HepG2 (cell line): ENCODE data around the gene OLAH. TPM values are rescaled to one million over a fixed set of nuclear protein-coding genes. Genes with fewer than 3 reads are reported as not detected.

Experiments
- ATAC-seq: fragments of 200-7000 bp; cut with Tn5 transposase; 3 replicates; pipeline ENCODE4 v1.9.1; 2020; ENCODE audit warnings: mild to moderate bottlenecking, moderate library complexity
- BruUV-seq: library from RNA; stranded (reverse); fragments of 400-500 nt; replicated peaks from 2 replicates; lab custom pipeline; 2021; lab: Mats Ljungman, UMichigan
- CTCF ChIA-PET: fragments of 300-600 bp; formaldehyde crosslinking; extraction: SDS; loops from one replicate; lab custom pipeline; 2021; ENCODE audit warnings: low total read pairs, inconsistent platforms, low intra/inter-chr PET ratio; lab: Yijun Ruan, JAX
- POLR2A ChIA-PET: fragments of 350-600 bp; sonication (Branson Sonifier 250); formaldehyde crosslinking; loops from one replicate; lab custom pipeline; 2020; ENCODE audit warnings: antibody characterized with exemption, inconsistent platforms; lab: Yijun Ruan, JAX
- DNase-seq: peaks from one replicate; pipeline ENCODE4 v3.0.0-alpha.2; 2015; ENCODE audit warnings: low spot score
- FAIRE-seq: peaks from 3 replicates; lab custom pipeline; 2011; peaks lifted over from hg19 to GRCh38; lab: Jason Lieb, UNC
- H2AFZ ChIP-seq: one replicate; pipeline ENCODE4 v1.6.1; 2011; ENCODE audit warnings: low read length, inconsistent platforms
- H3K27ac ChIP-seq: fragments of 300-600 bp; 3 replicates; pipeline ENCODE4 v1.8.0; 2011; ENCODE audit warnings: mixed run types, mild to moderate bottlenecking, mixed read lengths, low read length, inconsistent platforms; ENCODE audit not compliant: insufficient read depth; ENCODE audit errors: extremely low read length
- H3K27me3 ChIP-seq, 2 experiments: fragments of 200-600 bp in 1 of 2; 2 replicates in 1 of 2; 3 replicates in 1 of 2; pipeline versions ENCODE4 v1.6.0 to v1.8.0; 2011; ENCODE audit warnings: low read length in 2 of 2, mild to moderate bottlenecking in 2 of 2, moderate library complexity in 2 of 2, inconsistent platforms in 1 of 2; ENCODE audit not compliant: insufficient read depth in 2 of 2, control insufficient read depth in 1 of 2
- H3K36me3 ChIP-seq, 2 experiments: fragments of 200-600 bp in 1 of 2; replicated peaks in 1 of 2; 2 replicates in 1 of 2; 3 replicates in 1 of 2; pipeline versions ENCODE4 v1.5.1 to v1.8.0; 2011; ENCODE audit warnings: low read length in 2 of 2, inconsistent platforms in 1 of 2; ENCODE audit not compliant: insufficient read depth in 2 of 2, control insufficient read depth in 1 of 2
- H3K4me1 ChIP-seq: 2 replicates; pipeline ENCODE4 v1.5.1; 2012; ENCODE audit warnings: low read length, inconsistent platforms; ENCODE audit not compliant: insufficient read depth
- H3K4me2 ChIP-seq: 2 replicates; pipeline ENCODE4 v1.6.0; 2011; ENCODE audit warnings: low read depth, low read length, inconsistent platforms
- H3K4me3 ChIP-seq, 3 experiments: fragments of 200-600 bp in 1 of 3; sonication (generic), shearing (Covaris generic) in 1 of 3; replicated peaks in 1 of 3; 2 replicates each; pipeline ENCODE4 v1.5.1; 2011 to 2016; ENCODE audit warnings: low read length in 3 of 3, inconsistent platforms in 2 of 3, low read depth in 2 of 3, mild to moderate bottlenecking in 2 of 3, control low read depth in 1 of 3, mixed read lengths in 1 of 3; ENCODE audit not compliant: insufficient read depth in 1 of 3
- H3K79me2 ChIP-seq: one replicate; pipeline ENCODE4 v1.6.1; 2011; ENCODE audit warnings: low read length, inconsistent platforms; ENCODE audit not compliant: insufficient read depth
- H3K9ac ChIP-seq: 2 replicates; pipeline ENCODE4 v1.6.0; 2011; ENCODE audit warnings: mild to moderate bottlenecking, low read depth, low read length, inconsistent platforms; ENCODE audit not compliant: insufficient read depth
- H3K9me3 ChIP-seq: 2 replicates; pipeline ENCODE4 v1.5.1; 2012; ENCODE audit warnings: mild to moderate bottlenecking, low read length
- H4K20me1 ChIP-seq: 2 replicates; pipeline ENCODE4 v1.6.0; 2011; ENCODE audit warnings: inconsistent platforms, mild to moderate bottlenecking, low read length, moderate library complexity; ENCODE audit not compliant: insufficient read depth
- ATF4 ChIP-seq, 2 experiments: fragments of 450-650 bp in 1 of 2; sonication (generic) in 1 of 2; formaldehyde crosslinking; IDR thresholded peaks; 2 replicates each; pipeline versions ENCODE4 v1.5.0 to v1.8.0; 2020 to 2022; ENCODE audit warnings: mild to moderate bottlenecking in 1 of 2, missing genetic modification reagents in 1 of 2
- ATF6 ChIP-seq: sonication (generic); formaldehyde crosslinking; conservative IDR thresholded peaks from 2 replicates; pipeline ENCODE4 v1.4.0; 2020; ENCODE audit warnings: missing genetic modification reagents
- CHCHD3 ChIP-seq: sonication (generic); formaldehyde crosslinking; IDR thresholded peaks from 2 replicates; pipeline ENCODE4 v1.8.0; 2022; ENCODE audit warnings: mild to moderate bottlenecking, missing genetic modification reagents, moderate library complexity
- CSRNP1 ChIP-seq: sonication (generic); formaldehyde crosslinking; IDR thresholded peaks from 2 replicates; pipeline ENCODE4 v1.8.1; 2023; ENCODE audit warnings: mild to moderate bottlenecking, missing genetic modification reagents
- EP300 ChIP-seq, 3 experiments: sonication (generic) in 1 of 3; formaldehyde crosslinking in 1 of 3; IDR thresholded peaks; 2 replicates each; pipeline versions ENCODE4 v1.5.1 to v1.6.1; 2011 to 2020; ENCODE audit warnings: low read depth in 2 of 3, low read length in 2 of 3, borderline replicate concordance in 1 of 3, improper control_type of control experiment in 1 of 3, mild to moderate bottlenecking in 1 of 3, missing genetic modification reagents in 1 of 3, moderate library complexity in 1 of 3
- FOXA3 ChIP-seq: IDR thresholded peaks from 2 replicates; pipeline ENCODE4 v1.6.1; 2016; ENCODE audit warnings: missing genetic modification reagents, missing compliant biosample characterization
- HNF4A ChIP-seq: sonication (generic); formaldehyde crosslinking; IDR thresholded peaks from 2 replicates; pipeline ENCODE4 v1.4.0; 2020; ENCODE audit warnings: missing genetic modification reagents
- IRF1 ChIP-seq: sonication (generic); formaldehyde crosslinking; IDR thresholded peaks from 2 replicates; pipeline ENCODE4 v1.4.0; 2020; ENCODE audit warnings: low read depth, mild to moderate bottlenecking, missing genetic modification reagents
- KAT8 ChIP-seq: IDR thresholded peaks from 2 replicates; pipeline ENCODE4 v1.6.1; 2016; ENCODE audit warnings: missing genetic modification reagents, missing compliant biosample characterization
- MLLT10 ChIP-seq: sonication (generic); formaldehyde crosslinking; IDR thresholded peaks from 2 replicates; pipeline ENCODE4 v1.4.0; 2020; ENCODE audit warnings: missing genetic modification reagents
- PHF21A ChIP-seq: sonication (generic); formaldehyde crosslinking; IDR thresholded peaks from 2 replicates; pipeline ENCODE4 v1.5.0; 2020; ENCODE audit warnings: mild to moderate bottlenecking, missing genetic modification reagents
- SAP130 ChIP-seq: IDR thresholded peaks from 2 replicates; pipeline ENCODE4 v1.6.1; 2016; ENCODE audit warnings: low read depth
- SMARCE1 ChIP-seq: fragments of 450-650 bp; IDR thresholded peaks from 2 replicates; pipeline ENCODE4 v1.6.1; 2017; ENCODE audit warnings: borderline replicate concordance
- TEAD3 ChIP-seq: optimal IDR thresholded peaks from 2 replicates; pipeline ENCODE3; 2016; ENCODE audit warnings: borderline replicate concordance
- YEATS4 ChIP-seq: sonication (generic); formaldehyde crosslinking; IDR thresholded peaks from 2 replicates; pipeline ENCODE4 v1.4.0; 2020; ENCODE audit warnings: missing genetic modification reagents, borderline replicate concordance
- ZMYM4 ChIP-seq: sonication (generic); formaldehyde crosslinking; IDR thresholded peaks from 2 replicates; pipeline ENCODE4 v1.8.1; 2023; ENCODE audit warnings: mild to moderate bottlenecking, missing genetic modification reagents
- ZNF451 ChIP-seq: sonication (generic); formaldehyde crosslinking; IDR thresholded peaks from 2 replicates; pipeline ENCODE4 v1.5.0; 2020; ENCODE audit warnings: mild to moderate bottlenecking, missing genetic modification reagents
- ZUFSP ChIP-seq: sonication (generic); formaldehyde crosslinking; IDR thresholded peaks from 2 replicates; pipeline ENCODE4 v1.9.0; 2021; ENCODE audit warnings: missing genetic modification reagents, mild to moderate bottlenecking, borderline replicate concordance
- WGBS: methylation state at CpG from one replicate; pipeline ENCODE4 v1.1.6; 2017; ENCODE audit warnings: low lambda C conversion rate; 5-methylcytosine and 5-hydroxymethylcytosine counted together
- in situ Hi-C: cut with HindIII; loops from 2 replicates; pipeline ENCODE4 v1.10.0; 2017; ENCODE audit warnings: low pct_unique_long_range_greater_than_20kb; ENCODE audit not compliant: extremely low pct_ligation_motif_present
- intact Hi-C: fragments of 100-400 bp; cut with micrococcal nuclease; formaldehyde crosslinking; loops from one replicate; pipeline ENCODE4 v1.10.0; 2022; ENCODE audit not compliant: unreplicated experiment
- polyA plus RNA-seq, 8 experiments: library from polyadenylated mRNA; depleted of rRNA in 3 of 8; stranded (reverse) in 7 of 8; unstranded in 1 of 8; fragments of >200 nt; fragmentation: Illumina TruSeq in 4 of 8; extraction: Trizol in 4 of 8; gene quantifications; 2 replicates each; pipeline versions ENCODE4 v1.2.1 to v1.2.3, GENCODE V29; 2011 to 2016; ENCODE audit warnings: low read depth in 4 of 8, missing spikeins in 1 of 8, mixed read lengths in 1 of 8; ENCODE audit not compliant: insufficient read depth in 1 of 8
- total RNA-seq, 5 experiments: library from RNA; depleted of rRNA; stranded (reverse); fragments of >200 nt; fragmentation: Illumina TruSeq; extraction: Trizol; gene quantifications; 2 replicates each; pipeline ENCODE4 v1.2.3, GENCODE V29; 2016; ENCODE audit warnings: low read depth in 1 of 5

The OLAH gene
- total and polyA plus RNA-seq, 2 of the 13 experiments (the other 11 are each of a cell fraction or from before 2014, with no cell fraction given) = 0.13 TPM; not detected in 1

- POLR2A ChIA-PET = interaction anchor here (0.9 to 1.1 kb wide), 2 partner anchors 13 to 126 kb away, joined by 3 to 4 read pairs; partner anchors contain the start of gene MEIG1
- CTCF ChIA-PET = no interaction called here
- peak; percentile 78 for TF ChIP-seq TEAD3 (CRISPR knock-in tag)
- no peak for TF ChIP-seq SMARCE1
- peak in 1 of 2 experiments; percentile 18; a peak in 1 of 4 replicates for TF ChIP-seq EP300 (IDR thresholded peaks at IDR 0.05; ENCODE audit: low read depth in 2 of 2, low read length in 2 of 2)
- TF ChIP-seq EP300 (CRISPR knock-in tag; IDR thresholded peaks at IDR 0.05; ENCODE audit: borderline replicate concordance) = no peak
- peak; percentile 73 for TF ChIP-seq FOXA3
- TF ChIP-seq MLLT10 = no peak
- no peak for TF ChIP-seq ZUFSP (CRISPR knock-in tag)
- peak; percentile 63; the same call in 1 of the 2 replicates for TF ChIP-seq SAP130
- no peak for TF ChIP-seq CHCHD3 (CRISPR knock-in tag)
- TF ChIP-seq HNF4A (CRISPR knock-in tag) = no peak
- TF ChIP-seq ZNF451 (CRISPR knock-in tag) = no peak
- peak; percentile 48; the same call in 1 of the 2 replicates for TF ChIP-seq ZMYM4 (CRISPR knock-in tag)
- TF ChIP-seq PHF21A (CRISPR knock-in tag) = peak; percentile 61; the same call in 1 of the 2 replicates
- no peak for TF ChIP-seq ATF6
- no peak for TF ChIP-seq IRF1
- no peak for TF ChIP-seq YEATS4
- TF ChIP-seq ATF4 (CRISPR knock-in tag; IDR thresholded peaks at IDR 0.05) = peak in 1 of 2 experiments; percentile 62; a peak in 1 of 4 replicates
- TF ChIP-seq KAT8 (CRISPR knock-in tag) = peak; percentile 45
- no peak for TF ChIP-seq CSRNP1
Measured at GRCh38 chr10:15084502-15084922, 40.8 kb downstream of the OLAH start.

More at GRCh38 chr10:15084502-15084922, 40.8 kb downstream of the OLAH start:
- intact Hi-C loops = no loop called here
- Histone ChIP-seq H3K27ac (peak overlapping the region; percentile 57), H3K79me2 (no peaks in the 10 kb centered on the region), H3K4me3 (peak overlapping the region; percentile 71 to 77 (median 74)), H3K4me1 (peaks cover 24% of the 10 kb centered on the region), H2AFZ (peak overlapping the region; percentile 91), H3K4me2 (peak overlapping the region; percentile 94), H3K36me3 (no peaks in the 10 kb centered on the region), H3K9me3 (no peaks in the 10 kb centered on the region), H4K20me1 (no peaks in the 10 kb centered on the region), H3K27me3 (no peaks in the 10 kb centered on the region; a peak in 1 of 5 replicates), H3K9ac (peak overlapping the region; percentile 46)
- DNase-seq = peak; percentile 98
- peak; percentile 89 for ATAC-seq
- in situ Hi-C loops = no loop called here
- 2% methylated on average over 7 of the region's 7 CpGs for WGBS
- peak; percentile 98 for FAIRE-seq
- BruUV-seq = no TSS peak
